ENCODE measurements around the gene HS3ST1.

HS3ST1 gene
- total RNA-seq = 0 to 0.26 reads per million in 2 experiments

- DNase-seq (ENCODE audit: low read depth) = no peak
Measured at GRCh38 chr4:11428231-11428898, at the start of gene HS3ST1. Gene HS3ST1 (minus strand): TSS chr4:11428894. CDS start chr4:11400005, 28,889 bp downstream.

DNA sequence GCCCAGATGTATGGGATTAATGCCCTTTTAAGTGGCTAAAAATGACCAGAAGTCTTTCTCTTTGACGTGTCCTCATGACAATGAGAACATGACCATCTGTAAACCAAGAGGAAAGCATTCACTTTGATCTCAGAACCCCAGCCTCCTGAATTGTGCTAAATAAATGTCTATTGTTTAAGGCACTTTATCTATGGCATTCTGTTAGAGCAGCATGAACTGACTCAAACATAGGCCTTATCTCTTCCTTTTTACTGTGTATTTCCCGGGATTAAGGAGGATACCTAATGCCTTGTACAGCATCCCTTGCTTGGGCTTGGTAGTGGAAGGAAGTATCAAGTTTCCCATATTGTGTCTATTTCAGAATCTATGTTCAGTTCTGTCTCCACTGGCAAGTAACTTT lies 47.2 kb upstream of the HS3ST1 start:
- DNase-seq (ENCODE audit: low read depth) = no peak

- no peak for DNase-seq (ENCODE audit: low read depth)
Measured at GRCh38 chr4:11474146-11474545, 45.5 kb upstream of the HS3ST1 start.

- no peak for DNase-seq (ENCODE audit: low read depth)
Measured at GRCh38 chr4:11472535-11472934, 43.8 kb upstream of the HS3ST1 start.

- peak; percentile 24 for DNase-seq (ENCODE audit: low read depth)
Measured at GRCh38 chr4:11471618-11472017, 42.9 kb upstream of the HS3ST1 start.

- DNase-seq (ENCODE audit: low read depth) = no peak
Measured at GRCh38 chr4:11471046-11471441, 42.4 kb upstream of the HS3ST1 start.

GRCh38 chr4:11470438-11471045 lies 41.8 kb upstream of the HS3ST1 start:
- no peak for DNase-seq (ENCODE audit: low read depth)

GRCh38 chr4:11469650-11470437 lies 41.1 kb upstream of the HS3ST1 start:
- DNase-seq (ENCODE audit: low read depth) = no peak

DNA sequence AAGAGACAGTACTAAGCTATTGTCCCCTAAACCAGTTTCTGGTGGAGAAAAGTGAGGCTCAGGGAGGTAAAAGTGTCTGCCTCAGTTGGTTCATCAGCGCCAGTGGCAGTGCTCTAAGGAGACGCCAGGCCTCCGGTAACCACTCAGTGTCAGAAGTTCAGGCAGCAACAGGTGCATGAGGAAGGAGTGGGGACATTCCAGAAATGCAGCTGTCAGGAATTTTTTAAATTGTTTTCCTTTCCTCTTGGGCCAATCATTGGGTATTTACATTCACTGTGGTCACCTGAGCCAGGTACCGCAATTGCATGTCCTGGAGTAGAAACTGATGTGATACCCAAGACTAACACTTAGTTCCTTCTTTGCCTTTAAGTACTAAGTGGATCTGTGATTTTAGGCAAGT lies 40.2 kb upstream of the HS3ST1 start:
- DNase-seq (ENCODE audit: low read depth) = no peak

DNA sequence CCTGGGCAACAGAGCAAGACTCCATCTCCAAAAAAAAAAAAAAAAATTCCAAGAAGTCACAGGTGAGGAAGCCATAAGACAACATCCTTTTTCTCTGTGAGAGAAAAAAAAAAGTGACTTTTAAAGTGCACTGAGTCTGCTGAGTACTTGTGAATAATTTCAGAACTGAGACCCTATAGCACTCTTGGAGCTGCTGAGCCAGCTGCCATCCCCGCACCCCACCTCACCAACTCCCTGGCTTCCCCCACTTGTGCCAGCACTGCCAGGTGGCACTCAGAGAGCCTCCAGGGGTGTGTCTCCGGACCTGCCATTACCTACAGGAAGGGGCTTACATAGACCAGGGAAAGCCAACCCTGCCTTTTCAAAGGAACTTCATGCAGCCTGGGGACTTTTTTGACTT lies 39.2 kb upstream of the HS3ST1 start:
- no peak for DNase-seq (ENCODE audit: low read depth)

- DNase-seq (ENCODE audit: low read depth) = no peak
Measured at GRCh38 chr4:11463707-11464106, 35.0 kb upstream of the HS3ST1 start.

- DNase-seq (ENCODE audit: low read depth) = no peak
Measured at GRCh38 chr4:11456401-11456800, 27.7 kb upstream of the HS3ST1 start.

DNA sequence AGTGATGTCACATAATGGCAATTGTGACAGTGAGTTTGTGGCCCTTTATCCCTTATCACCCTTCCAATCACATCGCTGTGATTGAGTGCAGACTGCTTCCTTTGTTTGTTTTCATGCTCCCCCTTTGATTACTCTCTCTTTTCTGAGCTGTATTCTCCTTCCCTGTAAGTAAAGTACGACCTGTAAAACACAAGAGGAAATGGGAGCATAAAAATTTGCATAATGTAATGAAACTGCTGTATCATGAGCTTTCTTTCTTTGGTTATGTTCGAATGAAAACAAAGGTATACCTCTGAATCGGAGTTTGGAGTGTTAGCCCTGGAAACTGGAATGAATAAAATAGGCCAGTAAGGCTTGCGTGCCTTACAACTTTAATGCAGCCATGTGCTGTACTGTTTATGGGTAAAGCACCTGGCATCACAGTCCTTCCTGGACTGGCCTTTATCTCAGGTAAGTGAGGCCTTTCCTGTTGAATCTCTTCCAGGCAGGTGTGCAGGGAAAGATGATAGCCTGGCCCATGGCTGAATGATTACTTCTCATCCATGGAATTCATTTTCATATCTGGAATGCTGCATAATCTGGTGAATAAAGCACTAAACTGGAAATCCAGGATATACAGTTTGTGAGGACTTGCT lies 26.6 kb upstream of the HS3ST1 start:
- no peak for DNase-seq (ENCODE audit: low read depth)

GRCh38 chr4:11451716-11452115 lies 23.0 kb upstream of the HS3ST1 start:
- DNase-seq (ENCODE audit: low read depth) = no peak

GRCh38 chr4:11446155-11446811 lies 17.6 kb upstream of the HS3ST1 start:
- no peak for DNase-seq (ENCODE audit: low read depth)

DNA sequence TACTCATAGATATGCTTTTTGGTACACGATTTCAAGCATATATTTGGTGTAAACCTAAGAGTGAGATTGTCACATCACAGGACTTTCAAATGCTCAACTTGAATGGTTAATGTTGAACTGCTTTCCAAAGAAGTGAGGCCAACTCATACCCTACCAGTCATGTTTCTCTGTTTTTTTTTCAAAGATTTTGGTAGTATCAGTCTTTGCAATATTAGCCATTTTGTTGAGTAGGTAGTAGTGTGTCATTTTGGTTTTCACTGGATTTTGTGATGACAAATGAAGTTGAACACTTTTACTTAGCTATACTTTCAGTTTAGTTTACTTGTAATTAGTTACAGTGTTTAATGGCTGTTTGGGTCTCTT lies 12.5 kb upstream of the HS3ST1 start:
- DNase-seq (ENCODE audit: low read depth) = no peak

GRCh38 chr4:11440481-11441193 lies 11.9 kb upstream of the HS3ST1 start:
- no peak for DNase-seq (ENCODE audit: low read depth)

- DNase-seq (ENCODE audit: low read depth) = no peak
Measured at GRCh38 chr4:11439836-11440235, 11.1 kb upstream of the HS3ST1 start.

DNA sequence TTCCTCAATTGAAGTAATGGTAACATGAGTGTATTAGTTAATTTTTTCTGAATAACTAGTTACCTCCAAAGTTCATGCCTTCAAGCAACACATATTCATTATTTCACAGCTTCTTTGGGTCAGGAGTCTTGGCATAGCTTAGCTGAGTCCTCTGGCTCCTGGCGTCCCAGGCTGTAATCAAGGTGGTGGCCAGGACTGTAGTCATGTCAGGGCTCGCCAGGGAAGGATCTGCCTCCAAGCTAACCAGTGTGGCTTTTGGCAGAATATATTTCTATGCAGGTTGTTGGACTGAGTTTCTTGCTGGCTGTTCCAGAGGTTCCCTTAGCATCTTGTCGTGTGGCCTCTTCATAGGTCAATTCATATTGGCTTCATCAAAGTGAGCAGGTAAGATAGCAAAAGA lies 10.0 kb upstream of the HS3ST1 start:
- no peak for DNase-seq (ENCODE audit: low read depth)

GRCh38 chr4:11436673-11437072 lies 8.0 kb upstream of the HS3ST1 start:
- DNase-seq (ENCODE audit: low read depth) = no peak

GRCh38 chr4:11436084-11436483 lies 7.4 kb upstream of the HS3ST1 start:
- DNase-seq (ENCODE audit: low read depth) = no peak

GRCh38 chr4:11435557-11435956 lies 6.9 kb upstream of the HS3ST1 start:
- DNase-seq (ENCODE audit: low read depth) = no peak

All from T follicular helper cell (primary cell).